ENCODE measurements around the gene TMEM240. TPM values are rescaled to one million over a fixed set of nuclear protein-coding genes. Genes with fewer than 3 reads are reported as not detected.
A peak's percentile ranks its signal among the peaks of the same experiment; 100 is the strongest.

The TMEM240 gene
- total and polyA plus RNA-seq, 9 of the 15 experiments (the other 6 are each of a cell fraction or from before 2014, with no cell fraction given): 0.24 to 2.0 (median 0.69) TPM; not detected in 5

DNA sequence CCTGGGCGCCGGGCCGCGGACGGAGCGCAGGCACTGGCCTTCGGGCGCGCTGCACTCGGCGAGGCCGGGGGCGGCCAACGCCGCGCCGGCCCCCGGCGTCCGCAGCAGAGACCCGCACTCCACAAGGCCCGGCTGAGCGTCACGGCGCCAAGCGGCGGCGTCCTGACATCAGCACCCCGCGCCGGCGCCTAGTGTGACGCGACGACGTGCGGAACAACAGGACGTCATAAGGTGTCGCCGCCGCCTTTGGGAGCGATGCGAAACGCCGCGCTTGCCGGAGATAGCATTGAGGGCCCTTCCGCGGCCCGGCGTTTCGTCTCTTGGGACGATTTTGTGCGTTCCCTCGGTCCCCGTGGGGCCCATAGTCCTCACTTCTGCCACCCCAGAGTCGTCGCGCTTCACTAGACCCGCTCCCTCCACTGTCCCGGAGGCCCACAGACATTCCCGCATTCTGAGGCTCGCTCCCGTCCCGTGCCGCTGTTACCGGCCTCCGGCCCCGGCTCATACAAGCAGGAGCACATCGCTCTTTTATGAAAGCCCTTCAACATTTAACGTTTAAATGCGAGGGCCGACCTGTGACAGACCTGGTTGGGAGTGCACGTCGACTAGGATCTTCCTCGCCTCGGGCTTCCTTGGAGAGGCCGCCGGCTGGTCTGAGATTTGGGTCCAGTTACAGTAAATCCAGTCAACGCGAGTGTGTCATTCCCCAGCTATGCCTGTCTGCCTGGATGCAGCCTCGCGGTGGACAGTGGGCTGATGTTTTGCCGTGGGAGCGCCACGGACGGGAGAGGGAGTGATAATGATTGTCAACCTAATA, 34.5 kb upstream of the TMEM240 start, which contains the start of gene SSU72 (continued):
- TF ChIP-seq CBX3 (IDR thresholded peaks at IDR 0.05; ENCODE audit: borderline replicate concordance in 1 of 2, low read length in 2 of 2) (no peak), EP400 (IDR thresholded peaks at IDR 0.05) (peak; percentile 94), ESRRA (IDR thresholded peaks at IDR 0.05; ENCODE audit: borderline replicate concordance, low read depth) (peak; percentile 28; the same call in 1 of the 2 replicates), IRF2 (CRISPR knock-in tag; IDR thresholded peaks at IDR 0.05) (no peak), POLR3G (IDR thresholded peaks at IDR 0.05; ENCODE audit: extremely low read depth, insufficient read length, insufficient replicate concordance) (no peak), NEUROD1 (IDR thresholded peaks at IDR 0.05; ENCODE audit: borderline replicate concordance, low read depth, low read length, partially characterized antibody) (peak; percentile 12), CBX1 (IDR thresholded peaks at IDR 0.05; ENCODE audit: low read depth) (peak; percentile 18; the same call in 1 of the 2 replicates), ELF2 (CRISPR knock-in tag; IDR thresholded peaks at IDR 0.05) (peak; percentile 45; the same call in 1 of the 2 replicates), DMBX1 (CRISPR knock-in tag; IDR thresholded peaks at IDR 0.05; ENCODE audit: borderline replicate concordance) (0 out of 2 replicates have a peak, but pooled peaks have one; percentile 3), KLF1 (tag; IDR thresholded peaks at IDR 0.05) (peak; percentile 95), HLTF (IDR thresholded peaks at IDR 0.05) (peak; percentile 20; the same call in 1 of the 2 replicates), RBFOX2 (IDR thresholded peaks at IDR 0.05; ENCODE audit: low read depth, low read length) (peak; percentile 95), DDX20 (tag; IDR thresholded peaks at IDR 0.05; ENCODE audit: low read depth) (no peak), TRIM24 (IDR thresholded peaks at IDR 0.05) (peak; percentile 10 to 19; a peak in 1 of 4 replicates), PCBP1 (IDR thresholded peaks at IDR 0.05; ENCODE audit: low read depth, low read length, poor library complexity, severe bottlenecking) (peak; percentile 36), GMEB1 (CRISPR knock-in tag; IDR thresholded peaks at IDR 0.05) (peak; percentile 100)
- TF ChIP-seq, protein P1, sequence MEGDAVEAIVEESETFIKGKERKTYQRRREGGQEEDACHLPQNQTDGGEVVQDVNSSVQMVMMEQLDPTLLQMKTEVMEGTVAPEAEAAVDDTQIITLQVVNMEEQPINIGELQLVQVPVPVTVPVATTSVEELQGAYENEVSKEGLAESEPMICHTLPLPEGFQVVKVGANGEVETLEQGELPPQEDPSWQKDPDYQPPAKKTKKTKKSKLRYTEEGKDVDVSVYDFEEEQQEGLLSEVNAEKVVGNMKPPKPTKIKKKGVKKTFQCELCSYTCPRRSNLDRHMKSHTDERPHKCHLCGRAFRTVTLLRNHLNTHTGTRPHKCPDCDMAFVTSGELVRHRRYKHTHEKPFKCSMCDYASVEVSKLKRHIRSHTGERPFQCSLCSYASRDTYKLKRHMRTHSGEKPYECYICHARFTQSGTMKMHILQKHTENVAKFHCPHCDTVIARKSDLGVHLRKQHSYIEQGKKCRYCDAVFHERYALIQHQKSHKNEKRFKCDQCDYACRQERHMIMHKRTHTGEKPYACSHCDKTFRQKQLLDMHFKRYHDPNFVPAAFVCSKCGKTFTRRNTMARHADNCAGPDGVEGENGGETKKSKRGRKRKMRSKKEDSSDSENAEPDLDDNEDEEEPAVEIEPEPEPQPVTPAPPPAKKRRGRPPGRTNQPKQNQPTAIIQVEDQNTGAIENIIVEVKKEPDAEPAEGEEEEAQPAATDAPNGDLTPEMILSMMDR (IDR thresholded peaks at IDR 0.05 in 2 of 3, conservative IDR thresholded peaks at IDR 0.05 in 1 of 3; ENCODE audit: insufficient read depth in 2 of 3, low read depth in 1 of 3, low read length in 3 of 3): peak in 2 of 3 experiments; percentile 9 to 22; a peak in 2 of 6 replicates
- TF ChIP-seq, protein P2, sequence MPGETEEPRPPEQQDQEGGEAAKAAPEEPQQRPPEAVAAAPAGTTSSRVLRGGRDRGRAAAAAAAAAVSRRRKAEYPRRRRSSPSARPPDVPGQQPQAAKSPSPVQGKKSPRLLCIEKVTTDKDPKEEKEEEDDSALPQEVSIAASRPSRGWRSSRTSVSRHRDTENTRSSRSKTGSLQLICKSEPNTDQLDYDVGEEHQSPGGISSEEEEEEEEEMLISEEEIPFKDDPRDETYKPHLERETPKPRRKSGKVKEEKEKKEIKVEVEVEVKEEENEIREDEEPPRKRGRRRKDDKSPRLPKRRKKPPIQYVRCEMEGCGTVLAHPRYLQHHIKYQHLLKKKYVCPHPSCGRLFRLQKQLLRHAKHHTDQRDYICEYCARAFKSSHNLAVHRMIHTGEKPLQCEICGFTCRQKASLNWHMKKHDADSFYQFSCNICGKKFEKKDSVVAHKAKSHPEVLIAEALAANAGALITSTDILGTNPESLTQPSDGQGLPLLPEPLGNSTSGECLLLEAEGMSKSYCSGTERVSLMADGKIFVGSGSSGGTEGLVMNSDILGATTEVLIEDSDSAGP (CRISPR knock-in tag; IDR thresholded peaks at IDR 0.05): 0 out of 2 replicates have a peak, but pooled peaks have one; percentile 25
- TF ChIP-seq, protein P3, sequence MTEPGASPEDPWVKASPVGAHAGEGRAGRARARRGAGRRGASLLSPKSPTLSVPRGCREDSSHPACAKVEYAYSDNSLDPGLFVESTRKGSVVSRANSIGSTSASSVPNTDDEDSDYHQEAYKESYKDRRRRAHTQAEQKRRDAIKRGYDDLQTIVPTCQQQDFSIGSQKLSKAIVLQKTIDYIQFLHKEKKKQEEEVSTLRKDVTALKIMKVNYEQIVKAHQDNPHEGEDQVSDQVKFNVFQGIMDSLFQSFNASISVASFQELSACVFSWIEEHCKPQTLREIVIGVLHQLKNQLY (CRISPR knock-in tag; conservative IDR thresholded peaks at IDR 0.05): 0 out of 4 replicates have a peak, but pooled peaks of 1 of the 2 experiments have one; percentile 43
- TF ChIP-seq, protein P4, sequence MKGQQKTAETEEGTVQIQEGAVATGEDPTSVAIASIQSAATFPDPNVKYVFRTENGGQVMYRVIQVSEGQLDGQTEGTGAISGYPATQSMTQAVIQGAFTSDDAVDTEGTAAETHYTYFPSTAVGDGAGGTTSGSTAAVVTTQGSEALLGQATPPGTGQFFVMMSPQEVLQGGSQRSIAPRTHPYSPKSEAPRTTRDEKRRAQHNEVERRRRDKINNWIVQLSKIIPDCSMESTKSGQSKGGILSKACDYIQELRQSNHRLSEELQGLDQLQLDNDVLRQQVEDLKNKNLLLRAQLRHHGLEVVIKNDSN (CRISPR knock-in tag; IDR thresholded peaks at IDR 0.05): peak; percentile 55
